ENCODE data around the gene ATP1A3. TPM values are rescaled to one million over a fixed set of nuclear protein-coding genes. Genes with fewer than 3 reads are reported as not detected.
"Not testable (repeated sequence)": the region's sequence is repeated elsewhere in the genome, so short reads cannot be mapped to it uniquely, and the experiment has no call there.

Gene ATP1A3
- total RNA-seq, 3 donors from 2014 or later, result not detected

- intact Hi-C loops (cut with DNase I; ENCODE audit: low total_unique reads), result no loop called here
- H3K4me1 ChIP-seq, result no peaks in the 10 kb centered on the region
- DNase-seq (ENCODE audit: low spot score in 2 of 2), result no peak
- no peak overlapping the region for H3K27ac ChIP-seq
- no peaks in the 10 kb centered on the region for H3K27me3 ChIP-seq
- TF ChIP-seq POLR2AphosphoS5 (IDR thresholded peaks at IDR 0.05) (no peak), POLR2A (IDR thresholded peaks at IDR 0.05) (no peak), CTCF (IDR thresholded peaks at IDR 0.05) (no peak)
- H3K36me3 ChIP-seq, result no peaks in the 10 kb centered on the region
- no peak overlapping the region for H3K4me3 ChIP-seq
- H3K9me3 ChIP-seq, result no peaks in the 10 kb centered on the region
Observed at GRCh38 chr19:42021185-42021584, 27.2 kb upstream of the ATP1A3 start.

GRCh38 chr19:42018503-42019193 lies 24.6 kb upstream of the ATP1A3 start:
- Histone ChIP-seq H3K36me3 (no peaks in the 10 kb centered on the region), H3K9me3 (no peaks in the 10 kb centered on the region), H3K27ac (no peak overlapping the region), H3K27me3 (no peaks in the 10 kb centered on the region), H3K4me3 (no peak overlapping the region), H3K4me1 (no peaks in the 10 kb centered on the region)
- no peak for DNase-seq (ENCODE audit: low spot score in 2 of 2)
- TF ChIP-seq CTCF (IDR thresholded peaks at IDR 0.05) (no peak), POLR2A (IDR thresholded peaks at IDR 0.05) (no peak)
- intact Hi-C loops (cut with DNase I; ENCODE audit: low total_unique reads), result no loop called here

DNA sequence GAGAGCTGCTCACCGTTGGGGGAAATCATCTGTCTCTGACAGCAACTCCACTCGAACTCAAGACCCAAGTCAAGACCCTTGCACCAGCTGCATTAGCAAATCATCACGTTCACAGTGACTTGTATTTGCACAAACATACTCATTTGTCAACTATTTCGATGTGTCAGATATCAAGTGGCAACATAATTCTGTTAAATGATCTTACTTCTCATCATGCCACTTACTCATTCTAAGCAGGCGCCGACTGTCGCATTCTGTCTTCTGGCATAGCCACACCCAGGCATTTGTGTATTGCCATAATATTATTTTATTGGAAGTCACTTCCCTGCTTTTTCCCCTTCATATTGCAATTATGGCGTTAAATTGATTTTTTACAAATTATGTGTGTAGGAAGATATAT lies 23.0 kb upstream of the ATP1A3 start:
- no peaks in the 10 kb centered on the region for H3K27me3 ChIP-seq

GRCh38 chr19:42012747-42013146 lies 18.7 kb upstream of the ATP1A3 start:
- H3K4me1 ChIP-seq; intact Hi-C loops (cut with DNase I; ENCODE audit: low total_unique reads); H3K27ac ChIP-seq; H3K4me3 ChIP-seq; H3K36me3 ChIP-seq; H3K27me3 ChIP-seq; DNase-seq (ENCODE audit: low spot score in 2 of 2); H3K9me3 ChIP-seq: not testable (repeated sequence)

More for the DNA sequence above, 23.0 kb upstream of the ATP1A3 start:
- Histone ChIP-seq H3K27ac (no peak overlapping the region), H3K9me3 (no peaks in the 10 kb centered on the region), H3K36me3 (no peaks in the 10 kb centered on the region), H3K4me1 (no peaks in the 10 kb centered on the region), H3K4me3 (no peak overlapping the region)
- no peak for TF ChIP-seq POLR2A (IDR thresholded peaks at IDR 0.05)
- TF ChIP-seq CTCF (IDR thresholded peaks at IDR 0.05), result no peak
- no peak for TF ChIP-seq POLR2AphosphoS5 (IDR thresholded peaks at IDR 0.05)
- no peak for DNase-seq (ENCODE audit: low spot score in 2 of 2)
- intact Hi-C loops (cut with DNase I; ENCODE audit: low total_unique reads), result no loop called here

GRCh38 chr19:42010245-42011126 lies 16.5 kb upstream of the ATP1A3 start:
- no peaks in the 10 kb centered on the region for H3K9me3 ChIP-seq
- H3K4me3 ChIP-seq, result no peak overlapping the region
- DNase-seq (ENCODE audit: low spot score in 2 of 2), result no peak
- no peak overlapping the region for H3K27ac ChIP-seq
- no peak for TF ChIP-seq CTCF (IDR thresholded peaks at IDR 0.05)
- TF ChIP-seq POLR2A (IDR thresholded peaks at IDR 0.05), result no peak
- H3K27me3 ChIP-seq, result no peaks in the 10 kb centered on the region
- intact Hi-C loops (cut with DNase I; ENCODE audit: low total_unique reads), result no loop called here
- no peaks in the 10 kb centered on the region for H3K36me3 ChIP-seq
- H3K4me1 ChIP-seq, result no peaks in the 10 kb centered on the region
